ENCODE results near the gene LCE5A.
"Not testable (repeated sequence)": the region's sequence is repeated elsewhere in the genome, so short reads cannot be mapped to it uniquely, and the experiment has no call there.

The LCE5A gene

DNA sequence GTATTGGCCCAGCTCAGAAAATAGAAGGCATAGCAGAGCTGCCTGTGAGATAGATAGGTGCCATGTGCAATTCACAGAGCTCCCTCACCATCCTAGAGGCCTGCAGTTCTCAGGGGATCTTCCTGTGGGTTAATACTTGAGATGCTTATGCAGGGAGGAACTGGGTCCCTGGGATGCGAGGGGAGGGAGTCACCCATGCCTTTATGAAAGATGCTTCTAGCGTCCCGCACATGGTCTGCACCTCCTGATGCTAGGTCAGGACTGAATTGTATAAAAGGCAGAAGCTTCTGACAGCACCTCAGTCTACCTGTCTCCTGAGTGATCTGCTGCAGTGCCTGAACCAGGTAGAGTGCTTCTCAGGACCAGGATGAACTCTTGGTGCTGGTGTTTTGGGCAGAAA, at the start of gene LCE5A:
TSS of gene LCE5A (plus strand) at position 301 of the 400 bp plus-strand sequence. CDS start 732 bp downstream, outside the sequence.
- no peak for DNase-seq

DNA sequence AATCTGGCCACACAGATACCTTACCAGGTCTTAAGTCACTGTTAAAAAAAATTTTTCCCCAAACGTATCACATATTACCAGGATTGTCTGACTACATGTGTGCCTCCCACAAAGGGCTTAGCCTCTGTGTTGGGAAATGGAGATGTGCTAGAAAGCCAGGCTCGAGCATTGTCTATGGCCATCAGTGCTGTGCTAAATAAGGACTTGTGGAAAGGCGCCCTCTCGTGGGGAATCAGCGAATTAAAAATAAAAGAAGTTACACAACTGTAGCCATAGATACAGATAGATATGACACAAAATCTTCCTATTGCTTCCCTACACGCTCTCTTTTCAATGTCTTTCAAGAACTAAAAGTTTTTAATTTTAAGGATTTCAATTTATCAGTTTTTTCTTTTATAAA, 49.1 kb upstream of the LCE5A start:
- peak; percentile 50 for DNase-seq

DNA sequence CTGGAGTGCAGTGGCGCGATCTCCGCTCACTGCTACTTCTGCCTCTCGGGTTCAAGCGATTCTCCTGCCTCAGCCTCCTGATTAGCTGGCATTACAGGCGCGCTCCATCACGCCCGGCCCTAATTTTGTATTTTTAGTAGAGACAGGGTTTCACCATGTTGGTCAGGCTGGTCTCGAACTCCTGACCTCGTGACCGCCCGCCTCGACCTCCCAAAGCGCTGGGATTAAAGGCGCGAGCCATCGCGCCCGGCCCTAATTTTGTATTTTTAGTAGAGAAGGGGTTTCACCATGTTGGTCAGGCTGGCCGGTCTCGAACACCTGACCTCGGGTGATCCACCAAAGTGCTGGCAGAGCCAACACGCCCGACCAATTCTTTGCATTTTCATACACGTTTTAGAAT, 48.0 kb upstream of the LCE5A start:
- DNase-seq: no peak

- no peak for DNase-seq
These were observed 44.4 kb upstream of the LCE5A start for GRCh38 chr1:152466217-152466616.

- DNase-seq: no peak
These were observed 36.6 kb upstream of the LCE5A start for GRCh38 chr1:152473887-152474537.

DNA sequence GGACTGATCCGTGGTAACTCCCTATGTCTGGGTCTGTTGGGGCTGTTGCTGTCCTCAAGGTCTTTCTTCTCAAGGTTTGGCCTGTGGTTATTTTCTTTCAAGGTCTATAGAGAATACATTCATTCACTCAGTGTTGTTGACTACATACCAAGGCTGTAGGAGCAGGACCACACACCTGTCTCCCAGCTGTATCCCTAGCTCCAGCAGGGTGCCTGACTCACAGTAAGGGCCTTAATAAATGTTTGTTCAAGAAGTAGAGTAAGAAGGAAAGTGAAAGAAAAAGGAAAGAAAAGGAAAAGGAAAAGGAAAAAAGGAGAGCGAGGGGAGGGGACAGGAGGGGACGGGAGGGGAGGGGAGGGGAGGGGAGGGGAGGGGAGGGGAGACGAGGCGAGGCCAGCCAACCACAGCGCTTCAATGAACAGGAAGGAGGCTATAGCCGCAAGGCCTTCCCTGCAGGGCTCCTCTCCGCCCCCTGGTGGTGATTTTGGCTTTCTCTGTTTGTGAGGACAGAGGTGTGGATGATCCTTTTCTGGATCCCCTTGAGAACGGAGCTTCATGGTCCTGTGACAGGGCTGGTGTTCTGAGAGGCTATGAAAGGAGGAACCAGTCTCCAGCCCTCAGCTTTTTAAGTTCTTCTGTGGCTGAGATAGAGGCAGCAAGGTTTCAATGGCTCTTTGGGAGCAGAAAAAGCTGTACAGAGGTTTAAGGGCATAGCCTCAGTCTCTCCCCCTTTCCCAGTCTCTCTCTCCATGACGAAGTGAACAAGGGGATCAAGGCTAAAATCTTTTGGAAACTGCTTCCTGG, 30.6 kb upstream of the LCE5A start:
- DNase-seq: peak; percentile 42

- DNase-seq: no peak
These were observed 28.5 kb upstream of the LCE5A start for GRCh38 chr1:152481869-152482664.

DNA sequence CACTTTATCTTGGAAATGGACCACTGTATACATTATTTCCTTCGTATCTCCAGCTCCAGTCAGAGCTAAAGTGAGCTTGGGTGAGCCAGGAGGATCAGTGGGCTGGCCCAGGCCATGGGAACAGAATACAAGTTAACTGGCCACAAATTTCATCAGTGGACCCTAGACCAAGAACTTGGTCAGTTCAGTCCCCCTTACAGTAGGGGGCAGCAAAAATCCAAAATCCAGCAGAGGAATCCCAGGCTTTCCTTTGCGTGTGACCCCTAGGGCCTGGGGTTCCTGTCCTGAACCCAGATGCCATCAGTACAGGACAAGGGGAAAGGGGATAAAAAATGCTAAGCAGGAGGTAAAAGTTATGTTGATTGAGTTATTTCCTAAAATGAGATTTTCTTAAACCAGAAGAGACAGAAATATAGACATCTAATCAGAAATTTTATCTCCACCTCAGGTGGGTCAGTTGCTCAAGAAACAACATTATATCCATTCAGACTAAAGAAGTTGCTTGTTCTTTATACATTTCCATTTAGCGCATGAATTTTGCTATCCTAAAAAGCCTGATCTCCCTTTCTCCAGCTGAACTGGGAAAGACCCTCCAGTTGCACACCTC, 24.1 kb upstream of the LCE5A start:
- DNase-seq: no peak

DNA sequence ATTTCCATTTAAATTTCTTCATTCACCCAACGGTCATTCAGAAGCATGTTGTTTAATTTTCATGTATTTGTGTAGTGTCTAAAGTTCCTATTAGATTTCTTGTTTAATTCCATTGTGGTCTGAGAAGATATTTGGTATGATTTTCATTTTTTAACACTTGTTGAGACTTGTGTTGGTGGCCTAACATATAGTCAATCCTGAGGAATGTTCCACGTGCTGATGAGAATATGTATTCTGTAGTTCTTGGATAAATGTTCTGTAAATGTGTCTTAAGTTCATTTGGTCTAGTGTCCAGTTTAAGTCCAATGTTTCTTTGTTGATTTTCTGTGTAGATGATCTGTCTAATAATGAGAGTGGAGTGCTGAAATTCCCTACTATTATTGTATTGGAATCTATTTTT, 22.7 kb upstream of the LCE5A start:
- no peak for DNase-seq

DNA sequence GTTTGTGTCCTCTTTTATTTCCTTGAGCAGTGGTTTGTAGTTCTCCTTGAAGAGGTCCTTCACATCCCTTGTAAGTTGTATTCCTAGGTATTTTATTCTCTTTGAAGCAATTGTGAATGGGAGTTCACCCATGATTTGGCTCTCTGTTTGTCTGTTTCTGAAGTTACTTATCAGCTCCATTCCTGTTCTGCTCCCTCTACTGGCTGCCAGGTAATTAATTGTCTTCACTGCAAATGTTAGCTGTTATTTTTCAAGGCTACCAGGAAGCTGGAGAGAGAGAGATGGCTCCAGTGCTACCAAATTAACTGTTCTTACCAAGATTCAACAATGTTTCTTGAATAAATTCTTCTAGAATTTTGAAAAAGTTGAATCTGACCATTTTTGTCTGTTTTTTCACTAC, 19.1 kb upstream of the LCE5A start:
- not testable (repeated sequence) for DNase-seq

GRCh38 chr1:152495066-152495675, 15.4 kb upstream of the LCE5A start:
- no peak for DNase-seq

DNA sequence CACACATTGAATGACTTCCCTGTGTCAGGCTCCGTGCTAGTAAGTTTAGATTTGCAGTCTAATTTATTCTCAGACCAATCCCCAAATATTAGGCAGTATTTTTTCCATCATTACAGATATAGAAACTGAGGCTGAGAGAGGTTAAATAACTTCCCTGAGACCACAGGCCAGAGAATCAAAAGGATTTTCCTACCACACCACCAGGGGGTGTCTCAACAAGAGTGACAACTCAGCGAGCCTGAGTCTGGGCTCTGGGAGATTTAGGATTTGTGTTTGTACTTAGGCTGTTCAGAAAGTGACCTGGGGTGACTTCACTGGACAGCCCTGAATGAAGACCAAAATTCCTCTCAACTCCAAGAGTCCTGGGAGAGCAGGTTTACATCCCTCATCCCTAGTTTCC, 13.3 kb upstream of the LCE5A start:
- DNase-seq: no peak

GRCh38 chr1:152501704-152502103, 8.9 kb upstream of the LCE5A start:
- DNase-seq: no peak

- no peak for DNase-seq
These were observed 8.0 kb upstream of the LCE5A start for GRCh38 chr1:152502496-152503180.

DNA sequence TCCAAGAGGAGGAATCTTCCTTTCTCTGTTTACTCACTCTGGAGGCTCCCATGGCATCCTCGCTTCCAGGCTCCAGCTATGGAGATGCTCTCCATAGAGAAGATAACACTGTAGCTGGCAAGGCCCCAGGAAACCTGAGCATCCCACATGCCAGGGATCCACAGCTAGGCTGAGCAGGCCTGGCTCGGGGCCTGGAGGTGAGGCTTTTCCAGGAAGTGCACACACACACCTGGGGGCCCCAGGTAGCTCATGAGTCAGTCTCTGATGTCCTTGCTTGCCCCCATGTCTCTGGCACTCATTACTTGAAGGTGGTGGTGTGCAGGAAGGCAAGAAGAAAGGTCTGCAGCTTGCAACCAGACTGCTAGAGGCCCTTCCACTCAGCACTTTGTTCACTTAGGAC, 5.5 kb upstream of the LCE5A start:
- DNase-seq: no peak

DNA sequence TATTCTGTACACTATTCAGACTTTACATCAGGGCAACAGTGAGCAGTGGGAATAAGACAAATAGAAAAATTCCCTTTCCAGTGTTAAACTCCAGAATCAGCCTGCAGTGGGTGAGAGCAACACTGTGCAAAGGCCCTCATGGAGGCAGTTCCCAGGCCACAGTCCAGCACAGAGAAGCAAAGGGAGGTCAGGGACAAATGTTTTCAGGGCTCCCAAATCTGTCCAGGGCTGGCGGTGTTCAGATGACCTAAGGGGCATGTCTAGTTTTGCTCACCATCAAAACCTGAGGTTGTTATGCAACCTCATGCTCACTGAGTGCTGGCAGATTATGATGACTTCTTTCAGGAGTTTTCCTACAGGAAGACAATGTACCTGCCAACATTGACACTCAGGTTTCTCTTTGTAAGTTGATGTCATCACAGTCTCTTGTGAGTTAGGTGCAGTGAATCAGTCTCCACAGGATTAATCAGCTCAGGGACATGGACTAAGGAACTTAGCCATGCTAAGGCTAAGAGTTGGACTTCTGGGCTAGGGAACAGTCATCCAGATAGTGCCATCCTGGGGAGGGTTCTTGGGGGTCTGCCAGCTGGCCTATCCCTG, 3.6 kb upstream of the LCE5A start:
- DNase-seq: no peak

DNA sequence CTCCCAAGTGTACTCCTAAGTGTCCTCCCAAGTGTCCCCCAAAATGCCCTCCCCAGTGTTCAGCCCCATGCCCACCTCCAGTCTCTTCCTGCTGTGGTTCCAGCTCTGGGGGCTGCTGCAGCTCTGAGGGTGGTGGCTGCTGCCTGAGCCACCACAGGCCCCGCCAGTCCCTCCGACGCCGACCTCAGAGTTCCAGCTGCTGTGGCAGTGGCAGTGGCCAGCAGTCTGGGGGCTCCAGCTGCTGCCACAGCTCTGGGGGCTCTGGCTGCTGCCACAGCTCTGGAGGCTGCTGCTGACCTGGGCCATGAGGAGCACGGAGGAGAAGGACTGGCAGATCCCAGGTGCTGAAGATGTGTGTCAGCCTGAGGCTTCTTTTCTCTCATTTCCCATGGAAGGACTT, 993 bp downstream of the LCE5A start:
- no peak for DNase-seq

GRCh38 chr1:152513081-152513480, 2.5 kb downstream of the LCE5A start:
- DNase-seq: no peak

GRCh38 chr1:152514715-152515433, 4.3 kb downstream of the LCE5A start:
- DNase-seq: no peak

DNA sequence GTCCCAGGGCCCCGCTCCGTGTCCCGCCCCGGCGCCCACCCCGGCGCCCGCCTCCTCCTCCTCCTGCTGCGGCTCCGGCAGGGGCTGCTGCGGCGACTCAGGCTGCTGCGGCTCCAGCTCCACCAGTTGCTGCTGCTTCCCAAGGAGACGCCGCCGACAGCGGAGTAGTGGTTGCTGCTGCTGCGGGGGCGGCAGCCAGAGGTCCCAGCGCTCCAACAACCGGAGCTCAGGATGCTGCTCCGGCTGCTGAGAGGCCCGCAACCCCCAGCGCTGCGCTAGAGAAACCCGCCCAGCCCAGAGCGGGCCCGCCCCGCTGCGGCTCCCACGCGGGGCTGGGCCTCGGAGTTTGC, 4.8 kb downstream of the LCE5A start:
- no peak for DNase-seq

GRCh38 chr1:152516082-152516481, 5.5 kb downstream of the LCE5A start:
- no peak for DNase-seq

Data from CD4-positive, alpha-beta T cell treated with Interferon gamma for 1 hour (primary cell).